DMS153 treated with DMSO at 0.1 percent for 48 hours (cell line): ENCODE data around the gene TSTD1.
A peak's percentile ranks its signal among the peaks of the same experiment; 100 is the strongest.
"Not testable (repeated sequence)": the region's sequence is repeated elsewhere in the genome, so short reads cannot be mapped to it uniquely, and the experiment has no call there.

Experiments
- DNase-seq: peaks from one replicate; lab custom pipeline; 2025; ENCODE audit not compliant: unreplicated experiment; lab: John Stamatoyannopoulos, UW

Gene TSTD1

GRCh38 chr1:161069241-161069640 lies 30.5 kb upstream of the TSTD1 start:
- DNase-seq = no peak

GRCh38 chr1:161068306-161069234 lies 29.8 kb upstream of the TSTD1 start:
- DNase-seq = no peak

DNA sequence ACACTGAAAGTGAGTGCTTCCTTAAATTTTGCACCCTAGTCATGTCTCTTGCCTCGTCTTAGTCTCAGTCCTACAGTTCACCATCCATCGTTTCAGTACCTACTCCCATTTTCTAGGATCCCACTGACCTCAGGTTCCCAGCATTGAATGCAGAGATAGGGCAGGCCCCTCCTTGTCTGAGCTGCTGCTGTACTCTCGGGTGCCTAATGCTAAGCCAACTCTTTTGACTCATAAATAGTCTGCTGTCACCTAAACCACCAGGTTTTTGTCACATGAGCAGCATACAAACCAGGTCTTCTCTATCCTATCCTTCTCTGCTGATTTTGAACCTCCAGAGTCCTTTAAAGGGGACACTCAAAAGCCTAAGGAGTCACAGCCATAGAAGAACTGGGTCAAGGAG lies 27.9 kb upstream of the TSTD1 start:
- DNase-seq = no peak

- DNase-seq = not testable (repeated sequence)
Measured at GRCh38 chr1:161065681-161066080, 26.9 kb upstream of the TSTD1 start.

DNA sequence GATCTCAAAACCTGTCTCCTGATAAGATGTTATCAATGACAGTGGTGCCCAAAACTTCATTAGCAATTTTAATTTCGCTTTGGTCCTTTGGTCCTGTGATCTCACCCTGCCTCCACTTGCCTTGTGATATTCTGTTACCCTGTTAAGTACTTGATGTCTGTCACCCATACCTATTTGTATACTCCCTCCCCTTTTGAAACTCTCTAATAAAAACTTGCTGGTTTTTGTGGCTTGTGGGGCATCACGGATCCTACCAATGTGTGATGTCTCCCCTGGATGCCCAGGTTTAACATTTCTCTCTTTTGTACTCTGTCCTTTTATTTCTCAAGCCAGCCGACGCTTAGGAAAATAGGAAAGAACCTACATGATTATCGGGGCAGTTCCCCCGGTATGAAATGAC lies 25.2 kb upstream of the TSTD1 start:
- not testable (repeated sequence) for DNase-seq

DNA sequence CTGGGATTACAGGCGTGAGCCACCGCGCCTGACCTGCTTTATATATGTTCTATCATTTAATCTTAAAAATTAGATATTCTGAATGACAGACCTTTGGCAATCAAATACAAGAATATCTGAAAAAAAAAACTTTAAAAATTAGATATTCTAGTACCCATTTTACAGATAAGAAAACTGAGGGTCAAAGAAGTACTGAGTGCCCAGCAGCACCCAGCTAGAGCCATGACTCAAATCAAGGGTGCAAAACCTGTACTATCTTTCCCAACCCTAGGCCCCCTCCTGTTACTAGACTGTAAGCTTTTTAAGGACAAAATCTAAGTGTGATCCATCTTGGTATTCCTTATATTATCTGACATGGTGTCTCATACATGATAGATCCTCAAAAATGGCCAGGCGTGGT lies 22.7 kb upstream of the TSTD1 start:
- DNase-seq = no peak

- DNase-seq = no peak
Measured at GRCh38 chr1:161059293-161059692, 20.5 kb upstream of the TSTD1 start.

GRCh38 chr1:161054805-161055204 lies 16.0 kb upstream of the TSTD1 start:
- DNase-seq = no peak

GRCh38 chr1:161054232-161054631 lies 15.5 kb upstream of the TSTD1 start:
- DNase-seq = no peak

DNA sequence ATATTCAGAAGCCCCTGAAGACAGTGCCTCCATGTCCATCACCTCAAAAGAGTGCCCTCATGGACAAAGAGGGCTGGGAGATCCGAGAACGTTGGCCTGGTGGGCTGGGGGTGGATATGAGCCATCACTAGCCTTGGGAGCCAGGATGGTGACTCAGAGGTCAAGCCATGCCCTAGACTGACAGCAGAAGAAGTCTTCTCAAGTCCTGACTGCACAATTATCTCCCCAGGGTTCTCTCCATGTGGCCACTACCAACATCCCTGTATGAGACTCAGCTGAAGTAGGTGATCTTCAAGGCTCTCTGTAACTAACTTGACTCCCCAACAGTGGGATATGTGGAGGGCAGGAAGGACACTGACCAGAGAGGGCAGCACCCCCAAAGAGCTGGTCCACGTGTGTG lies 14.1 kb upstream of the TSTD1 start:
- DNase-seq = no peak

GRCh38 chr1:161051219-161051618 lies 12.5 kb upstream of the TSTD1 start:
- no peak for DNase-seq

- DNase-seq = no peak
Measured at GRCh38 chr1:161048949-161049722, 10.4 kb upstream of the TSTD1 start.

- DNase-seq = no peak
Measured at GRCh38 chr1:161047436-161048420, 9.0 kb upstream of the TSTD1 start.

GRCh38 chr1:161046605-161047228 lies 8.0 kb upstream of the TSTD1 start:
- no peak for DNase-seq

DNA sequence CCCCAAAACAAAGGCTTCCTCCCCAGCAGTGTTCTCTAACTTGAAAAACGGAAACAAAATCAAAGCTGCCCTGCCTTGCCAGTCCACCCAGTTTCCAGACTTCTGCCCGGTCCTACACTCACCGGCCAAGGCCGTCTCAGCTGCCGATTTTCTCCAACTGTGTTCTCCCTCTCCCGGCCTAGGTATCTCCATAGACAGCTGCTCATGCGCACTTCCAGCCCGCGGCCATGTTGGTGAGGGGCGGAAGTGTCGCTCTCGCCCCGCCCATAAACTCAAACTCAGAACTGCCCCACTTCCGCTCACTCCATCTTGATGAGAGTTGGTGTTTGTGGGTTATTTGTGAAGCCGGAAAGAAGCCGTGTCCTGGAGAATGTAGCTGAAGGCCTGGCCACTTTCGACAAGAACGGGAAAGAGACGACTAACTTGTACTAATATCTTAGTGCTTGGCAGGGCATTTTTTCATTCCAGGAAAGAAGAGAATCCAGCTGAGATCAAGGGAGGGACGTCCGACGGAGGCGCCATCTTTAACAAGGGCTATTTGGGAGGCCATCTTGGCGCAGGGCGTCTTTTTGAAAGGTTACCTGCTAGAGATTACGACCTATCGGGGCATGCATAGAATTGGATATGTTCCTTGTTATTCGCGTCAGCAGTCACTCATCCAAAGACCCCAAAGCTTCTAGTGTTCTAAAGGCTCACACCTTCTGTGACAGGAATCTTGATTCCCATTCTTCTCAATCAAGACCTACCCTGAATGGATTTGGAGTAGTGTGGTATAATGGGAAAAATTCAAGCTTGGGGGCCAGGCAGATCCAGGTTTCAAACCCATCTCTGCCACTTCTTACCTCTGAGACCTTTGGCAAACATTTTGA lies 7.2 kb upstream of the TSTD1 start, which contains the start of gene USF1:
TSS of gene USF1 (minus strand) at position 242 of the 869 bp plus-strand sequence. CDS start 2,702 bp downstream, outside the sequence.
- peak; percentile 97 for DNase-seq

- DNase-seq = peak; percentile 75
Measured at GRCh38 chr1:161044908-161045735, 6.4 kb upstream of the TSTD1 start.

DNA sequence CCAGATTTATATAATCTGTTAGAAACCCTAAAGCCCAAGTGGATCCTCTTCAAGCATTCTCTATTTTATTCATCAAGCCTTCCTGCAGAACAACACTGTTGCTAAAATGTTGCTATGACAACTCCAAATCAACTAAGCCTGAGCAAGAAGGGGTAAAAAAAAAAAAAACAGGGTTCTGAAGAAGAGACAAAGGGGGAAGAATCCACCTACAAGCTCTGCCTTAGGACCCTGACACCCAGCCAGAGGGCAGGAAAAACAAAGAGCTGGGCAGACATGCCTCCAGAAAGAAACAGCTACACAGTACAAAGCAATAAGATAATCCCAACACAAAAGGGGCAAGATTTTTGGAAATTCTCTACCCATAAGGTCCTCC lies 5.8 kb upstream of the TSTD1 start:
- no peak for DNase-seq

GRCh38 chr1:161039546-161039945 lies 782 bp upstream of the TSTD1 start:
- DNase-seq = no peak

DNA sequence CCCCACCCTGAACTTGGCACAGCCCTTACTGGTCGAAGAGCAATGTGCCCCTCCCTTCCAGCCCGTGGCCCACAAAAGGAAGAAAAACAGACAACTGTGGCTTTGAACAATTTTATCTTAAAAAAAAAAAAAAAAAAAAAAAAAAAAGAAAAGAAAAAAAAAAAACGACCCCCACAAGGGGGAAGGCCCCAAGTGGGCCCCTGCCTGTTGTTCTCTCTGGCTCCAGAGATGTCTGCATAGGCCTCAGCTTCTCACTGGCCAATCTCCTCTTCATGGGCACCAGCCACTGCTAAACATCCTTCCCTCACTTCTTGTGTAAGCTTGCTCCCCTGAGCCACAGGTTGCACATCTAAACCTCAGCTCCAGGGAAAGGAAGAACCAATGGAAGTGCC lies 386 bp upstream of the TSTD1 start:
- no peak for DNase-seq
